H1 (cell line): Measurements from ENCODE around the gene TSPAN3. TPM values are rescaled to one million over a fixed set of nuclear protein-coding genes. Genes with fewer than 3 reads are reported as not detected.

Source experiments
- CTCF ChIA-PET: fragments of 300-600 bp; sonication (Branson Sonifier 250); formaldehyde crosslinking; loops from one replicate; lab custom pipeline; 2021; ENCODE audit not compliant: partially characterized antibody; lab: Charles Lee
- POLR2A ChIA-PET: fragments of 300-600 bp; sonication (Branson Sonifier 250); formaldehyde crosslinking; loops from one replicate; lab custom pipeline; 2021; ENCODE audit warnings: inconsistent platforms; ENCODE audit not compliant: partially characterized antibody; lab: Charles Lee
- DNase-seq, 2 experiments: peaks; one replicate each; pipeline versions ENCODE4 v3.0.0 to v3.0.0-alpha.2; 2010 to 2022; ENCODE audit warnings: low spot score in 2 of 2, low read depth in 1 of 2, mixed read lengths in 1 of 2
- FAIRE-seq: peaks from 2 replicates; lab custom pipeline; 2011; peaks lifted over from hg19 to GRCh38; lab: Jason Lieb, UNC
- H2AFZ ChIP-seq: 2 replicates; pipeline ENCODE4 v1.8.1; 2012; ENCODE audit warnings: low read length, inconsistent platforms
- H2AK5ac ChIP-seq: 2 replicates; pipeline ENCODE4 v1.6.1; 2013; ENCODE audit warnings: low read depth, low read length
- H2BK120ac ChIP-seq: replicated peaks from 2 replicates; pipeline ENCODE3; 2013; ENCODE audit warnings: low read depth, low read length, inconsistent platforms
- H2BK12ac ChIP-seq: 2 replicates; pipeline ENCODE4 v1.6.1; 2013; ENCODE audit warnings: low read depth, low read length
- H2BK15ac ChIP-seq: 2 replicates; pipeline ENCODE4 v1.6.1; 2013; ENCODE audit warnings: low read length
- H2BK20ac ChIP-seq: 2 replicates; pipeline ENCODE4 v1.6.1; 2013; ENCODE audit warnings: low read length
- H2BK5ac ChIP-seq: 2 replicates; pipeline ENCODE4 v1.6.1; 2013; ENCODE audit warnings: low read depth, low read length
- H3K14ac ChIP-seq: 2 replicates; pipeline ENCODE4 v1.6.1; 2013; ENCODE audit warnings: inconsistent platforms; ENCODE audit not compliant: insufficient read length
- H3K18ac ChIP-seq: 2 replicates; pipeline ENCODE4 v1.6.1; 2013; ENCODE audit warnings: low read length; ENCODE audit errors: extremely low read depth
- H3K23ac ChIP-seq: 2 replicates; pipeline ENCODE4 v1.6.1; 2013; ENCODE audit warnings: inconsistent platforms; ENCODE audit not compliant: insufficient read length
- H3K23me2 ChIP-seq: 2 replicates; pipeline ENCODE4 v1.6.1; 2013; ENCODE audit warnings: low read depth, low read length
- H3K27ac ChIP-seq: 2 replicates; pipeline ENCODE4 v1.6.1; 2011; ENCODE audit warnings: low read depth, low read length, inconsistent platforms
- H3K27me3 ChIP-seq, 4 experiments: replicated peaks in 1 of 4; 1 replicate in 1 of 4; 2 replicates in 3 of 4; pipeline versions ENCODE4 v1.6.1 to v1.8.1; 2011 to 2013; ENCODE audit warnings: low read length in 3 of 4, mild to moderate bottlenecking in 3 of 4, inconsistent platforms in 2 of 4, mixed read lengths in 2 of 4, moderate library complexity in 1 of 4; ENCODE audit not compliant: control insufficient read depth in 3 of 4, insufficient read depth in 3 of 4; ENCODE audit errors: extremely low read depth in 1 of 4
- H3K36me3 ChIP-seq, 4 experiments: 2 replicates each; pipeline versions ENCODE4 v1.6.1 to v1.8.1; 2011 to 2013; ENCODE audit warnings: mild to moderate bottlenecking in 4 of 4, low read length in 3 of 4, moderate library complexity in 2 of 4, control low read depth in 1 of 4, inconsistent platforms in 1 of 4; ENCODE audit not compliant: insufficient read depth in 4 of 4, control insufficient read depth in 2 of 4
- H3K4ac ChIP-seq: replicated peaks from 2 replicates; pipeline ENCODE3; 2013; ENCODE audit warnings: low read length, low read depth, mixed read lengths, inconsistent platforms; ENCODE audit not compliant: insufficient read length
- H3K4me1 ChIP-seq, 4 experiments: replicated peaks in 1 of 4; 1 replicate in 1 of 4; 2 replicates in 3 of 4; pipeline versions ENCODE4 v1.6.1 to v1.8.1; 2011 to 2013; ENCODE audit warnings: low read length in 3 of 4, inconsistent platforms in 2 of 4, mixed read lengths in 1 of 4; ENCODE audit not compliant: insufficient read depth in 4 of 4, control insufficient read depth in 3 of 4
- H3K4me2 ChIP-seq, 2 experiments: 2 replicates each; pipeline versions ENCODE4 v1.6.1 to v1.8.1; 2011 to 2013; ENCODE audit warnings: low read depth in 2 of 2, low read length in 2 of 2, control low read depth in 1 of 2, inconsistent platforms in 1 of 2, mild to moderate bottlenecking in 1 of 2; ENCODE audit not compliant: insufficient read depth in 1 of 2
- H3K4me3 ChIP-seq, 4 experiments: fragments of 200-600, 300-600 bp in 1 of 4; sonication (generic), shearing (Covaris generic), sonication (Bioruptor Twin) in 1 of 4; 2 replicates each; pipeline versions ENCODE4 v1.5.1 to v1.8.1; 2011 to 2016; ENCODE audit warnings: low read length in 4 of 4, low read depth in 3 of 4, control low read depth in 2 of 4, inconsistent platforms in 2 of 4, mild to moderate bottlenecking in 2 of 4, mixed read lengths in 1 of 4, moderate library complexity in 1 of 4; ENCODE audit not compliant: insufficient read depth in 2 of 4; ENCODE audit errors: extremely low read depth in 1 of 4
- H3K56ac ChIP-seq: replicated peaks from 2 replicates; pipeline ENCODE3; 2013; ENCODE audit warnings: low read depth, mild to moderate bottlenecking, mixed read lengths, low read length, inconsistent platforms; ENCODE audit not compliant: insufficient read length
- H3K79me1 ChIP-seq: 2 replicates; pipeline ENCODE4 v1.6.1; 2013; ENCODE audit warnings: low read depth, low read length, control low read depth
- H3K79me2 ChIP-seq, 2 experiments: 2 replicates each; pipeline versions ENCODE4 v1.6.1 to v1.8.1; 2012 to 2013; ENCODE audit warnings: low read length in 2 of 2, mild to moderate bottlenecking in 2 of 2, inconsistent platforms in 1 of 2; ENCODE audit not compliant: insufficient read depth in 2 of 2, control insufficient read depth in 1 of 2
- H3K9ac ChIP-seq, 4 experiments: replicated peaks in 1 of 4; 1 replicate in 1 of 4; 2 replicates in 3 of 4; pipeline versions ENCODE4 v1.6.1 to v1.8.1; 2011 to 2013; ENCODE audit warnings: low read depth in 3 of 4, low read length in 3 of 4, control low read depth in 2 of 4, mild to moderate bottlenecking in 2 of 4, moderate library complexity in 2 of 4, inconsistent platforms in 1 of 4; ENCODE audit errors: extremely low read depth in 1 of 4
- H3K9me3 ChIP-seq, 2 experiments: 2 replicates each; pipeline versions ENCODE4 v1.6.1 to v1.8.1; 2012 to 2013; ENCODE audit warnings: mild to moderate bottlenecking in 2 of 2, moderate library complexity in 2 of 2, control low read depth in 1 of 2, inconsistent platforms in 1 of 2, low read depth in 1 of 2, low read length in 1 of 2, mixed read lengths in 1 of 2; ENCODE audit not compliant: insufficient read depth in 2 of 2
- H4K20me1 ChIP-seq, 2 experiments: replicated peaks in 1 of 2; 2 replicates each; pipeline versions ENCODE3 to v1.8.1; 2011 to 2013; ENCODE audit warnings: inconsistent platforms in 2 of 2, low read length in 2 of 2, mild to moderate bottlenecking in 1 of 2; ENCODE audit not compliant: insufficient read depth in 2 of 2, control insufficient read depth in 1 of 2
- H4K5ac ChIP-seq: 2 replicates; pipeline ENCODE4 v1.6.1; 2013; ENCODE audit warnings: low read length, low read depth, mixed read lengths, inconsistent platforms; ENCODE audit not compliant: insufficient read length
- H4K8ac ChIP-seq: 2 replicates; pipeline ENCODE4 v1.8.0; 2013; ENCODE audit warnings: mild to moderate bottlenecking, moderate library complexity, low read length, inconsistent platforms; ENCODE audit not compliant: insufficient read depth; ENCODE audit errors: extremely low read depth
- H4K91ac ChIP-seq: replicated peaks from 2 replicates; pipeline ENCODE3; 2013; ENCODE audit warnings: low read length, mixed read lengths, inconsistent platforms; ENCODE audit not compliant: insufficient read length
- EGR1 ChIP-seq: IDR thresholded peaks from 2 replicates; pipeline ENCODE4 v1.6.1; 2011; ENCODE audit warnings: low read depth, low read length, borderline replicate concordance
- KDM1A ChIP-seq: fragments of 200-600, 300-600 bp; sonication (generic); IDR thresholded peaks from 2 replicates; pipeline ENCODE4 v1.7.1; 2016; ENCODE audit warnings: mild to moderate bottlenecking, low read length, borderline replicate concordance
- KDM4A ChIP-seq: IDR thresholded peaks from one replicate; pipeline ENCODE4 v1.7.1; 2012; ENCODE audit warnings: low read depth, mild to moderate bottlenecking, moderate library complexity, low read length, inconsistent platforms; ENCODE audit not compliant: severe bottlenecking
- PHF8 ChIP-seq: fragments of 200-600 bp; sonication (generic); conservative IDR thresholded peaks from 2 replicates; pipeline ENCODE4 v1.7.1; 2012; ENCODE audit warnings: low read depth, mild to moderate bottlenecking, inconsistent platforms, low read length, moderate library complexity
- RBBP5 ChIP-seq: IDR thresholded peaks from 2 replicates; pipeline ENCODE4 v1.7.1; 2012; ENCODE audit warnings: low read depth, mild to moderate bottlenecking, inconsistent platforms, low read length, moderate library complexity, borderline replicate concordance
- RFX5 ChIP-seq: IDR thresholded peaks from 2 replicates; pipeline ENCODE4 v1.6.1; 2011; ENCODE audit warnings: low read depth, low read length, improper control_type of control experiment, borderline replicate concordance
- SIN3A ChIP-seq, 2 experiments: IDR thresholded peaks in 1 of 2; conservative IDR thresholded peaks in 1 of 2; 2 replicates each; pipeline ENCODE4 v1.6.1; 2011 to 2012; ENCODE audit warnings: low read length in 2 of 2, improper control_type of control experiment in 1 of 2, low read depth in 1 of 2, mild to moderate bottlenecking in 1 of 2
- SIRT6 ChIP-seq: IDR thresholded peaks from one replicate; pipeline ENCODE4 v1.7.1; 2012; ENCODE audit warnings: low read length, inconsistent platforms
- SIX5 ChIP-seq: IDR thresholded peaks from 2 replicates; pipeline ENCODE4 v1.6.1; 2011; ENCODE audit warnings: mild to moderate bottlenecking, low read depth, low read length
- SP2 ChIP-seq: IDR thresholded peaks from 2 replicates; pipeline ENCODE4 v1.6.1; 2012; ENCODE audit warnings: mild to moderate bottlenecking, low read length, inconsistent platforms
- TAF1 ChIP-seq: IDR thresholded peaks from 2 replicates; pipeline ENCODE4 v1.6.1; 2011; ENCODE audit warnings: mild to moderate bottlenecking, low read depth, low read length
- WGBS, 2 experiments: shearing (Covaris generic) in 1 of 2; methylation state at CpG; one replicate each; pipeline versions ENCODE4 v1.1.6 to v1.1.7; 2013 to 2015; ENCODE audit warnings: low lambda C conversion rate in 2 of 2, mixed read lengths in 2 of 2, inconsistent platforms in 1 of 2, low coverage in 1 of 2, missing lambda C conversion rate in 1 of 2; ENCODE audit not compliant: insufficient replicate concordance in 2 of 2, insufficient coverage in 1 of 2, insufficient read length in 1 of 2; ENCODE audit errors: extremely low coverage in 1 of 2, missing lambda C conversion rate in 1 of 2; 5-methylcytosine and 5-hydroxymethylcytosine counted together
- polyA plus RNA-seq, 7 experiments: library from polyadenylated mRNA; depleted of rRNA in 3 of 7; stranded (reverse) in 5 of 7; unstranded in 2 of 7; fragments of >200 nt in 5 of 7; fragments of 200-250 nt in 2 of 7; gene quantifications; 1 replicate in 5 of 7; 2 replicates in 1 of 7; 4 replicates in 1 of 7; pipeline versions ENCODE4 v1.2.1 to v1.2.3, GENCODE V29; 2011 to 2013; ENCODE audit warnings: missing spikeins in 2 of 7, mixed read lengths in 2 of 7
- total RNA-seq: library from RNA; stranded (reverse); fragmentation: NEBNext Ultra II Directional; extraction: Animal tissue kit (Norgen Biotek cat#: 25700); gene quantifications from 2 replicates; pipeline ENCODE4 v1.2.1, GENCODE V29; 2021
- TF ChIP-seq, protein P1 (sequence below): IDR thresholded peaks from 2 replicates; pipeline ENCODE4 v1.6.1; 2012; ENCODE audit warnings: inconsistent platforms

TSPAN3 gene
- total and polyA plus RNA-seq, 2 of the 8 experiments (the other 6 are each of a cell fraction or from before 2014, with no cell fraction given) = 107 to 238 TPM

DNA sequence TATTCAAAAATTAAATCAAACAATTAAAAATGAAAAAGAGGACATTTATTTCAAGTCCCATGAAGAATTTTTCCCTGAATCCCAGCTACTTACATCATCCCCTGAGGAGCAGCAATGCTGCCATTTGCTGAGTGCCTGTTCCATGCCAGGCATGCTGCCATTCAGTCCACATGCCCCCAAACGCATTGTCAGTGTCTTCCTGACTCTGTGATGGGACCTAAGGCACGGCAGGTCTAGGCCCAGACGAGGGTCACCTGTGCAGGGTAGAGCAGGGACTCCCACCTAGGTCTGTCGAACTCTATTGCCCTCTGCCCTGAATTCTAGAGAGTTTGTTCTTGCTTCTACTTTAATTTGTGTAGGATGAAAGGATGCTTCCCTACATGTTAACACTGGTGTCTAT lies 68.9 kb downstream of the TSPAN3 start:
- Histone ChIP-seq H3K9me3 (no peaks in the 10 kb centered on the region), H3K27me3 (peaks cover 0 to 3% (median 0%) of the 10 kb centered on the region in 4 experiments; a peak in 2 of 7 replicates), H3K23me2 (no peaks in the 10 kb centered on the region), H4K20me1 (no peaks in the 10 kb centered on the region), H2AFZ (no peak overlapping the region), H4K91ac (no peak overlapping the region), H2BK12ac (no peak overlapping the region), H3K18ac (no peak overlapping the region), H3K56ac (no peak overlapping the region), H3K23ac (no peak overlapping the region), H3K79me2 (no peaks in the 10 kb centered on the region), H3K36me3 (no peaks in the 10 kb centered on the region), H3K4me1 (no peaks in the 10 kb centered on the region), H2AK5ac (no peak overlapping the region), H2BK120ac (no peak overlapping the region), H3K4ac (no peak overlapping the region), H3K9ac (no peak overlapping the region), H3K14ac (no peak overlapping the region), H3K4me2 (no peak overlapping the region), H2BK15ac (no peak overlapping the region), H3K79me1 (no peaks in the 10 kb centered on the region), H3K4me3 (no peak overlapping the region), H2BK5ac (no peak overlapping the region), H2BK20ac (no peak overlapping the region), H4K8ac (no peak overlapping the region), H3K27ac (no peak overlapping the region), H4K5ac (no peak overlapping the region)
- ChIA-PET POLR2A (no interaction called here), CTCF (interaction anchor here (0.8 to 1.7 kb wide), 5 partner anchors 8 to 33 kb away, joined by 3 to 5 read pairs (median 3); no protein-coding TSS in a partner anchor)
- WGBS, 2 experiments = 89% methylated on average over 4 of the region's 4 CpGs; no CpG with 5 or more reads in 1 of the 2 experiments
- DNase-seq (no peak), FAIRE-seq (no peak)
- TF ChIP-seq KDM1A (no peak), SIN3A (conservative IDR thresholded peaks at IDR 0.05 in 1 of 2, IDR thresholded peaks at IDR 0.05 in 1 of 2; ENCODE audit: low read depth in 1 of 2, low read length in 2 of 2) (no peak), EGR1 (no peak), RBBP5 (no peak), PHF8 (no peak), SIRT6 (no peak), SP2 (no peak), RFX5 (no peak), TAF1 (no peak), KDM4A (no peak), SIX5 (no peak)
- TF ChIP-seq, protein P1, sequence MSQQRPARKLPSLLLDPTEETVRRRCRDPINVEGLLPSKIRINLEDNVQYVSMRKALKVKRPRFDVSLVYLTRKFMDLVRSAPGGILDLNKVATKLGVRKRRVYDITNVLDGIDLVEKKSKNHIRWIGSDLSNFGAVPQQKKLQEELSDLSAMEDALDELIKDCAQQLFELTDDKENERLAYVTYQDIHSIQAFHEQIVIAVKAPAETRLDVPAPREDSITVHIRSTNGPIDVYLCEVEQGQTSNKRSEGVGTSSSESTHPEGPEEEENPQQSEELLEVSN = no peak
